ENCODE results near the gene SLC38A8.
A peak's percentile ranks its signal among the peaks of the same experiment; 100 is the strongest.

The SLC38A8 gene

GRCh38 chr16:83967838-83968305, 74.7 kb downstream of the SLC38A8 start, which contains the start of gene NECAB2:
Gene NECAB2, plus strand, starts transcription at chr16:83968244. Its CDS starts 405 bp downstream, at chr16:83968649.
- DNase-seq, result peak; percentile 43

GRCh38 chr16:83967091-83967490, 75.5 kb downstream of the SLC38A8 start:
- DNase-seq, result no peak

GRCh38 chr16:83966153-83966696, 76.4 kb downstream of the SLC38A8 start:
- DNase-seq, result no peak

DNA sequence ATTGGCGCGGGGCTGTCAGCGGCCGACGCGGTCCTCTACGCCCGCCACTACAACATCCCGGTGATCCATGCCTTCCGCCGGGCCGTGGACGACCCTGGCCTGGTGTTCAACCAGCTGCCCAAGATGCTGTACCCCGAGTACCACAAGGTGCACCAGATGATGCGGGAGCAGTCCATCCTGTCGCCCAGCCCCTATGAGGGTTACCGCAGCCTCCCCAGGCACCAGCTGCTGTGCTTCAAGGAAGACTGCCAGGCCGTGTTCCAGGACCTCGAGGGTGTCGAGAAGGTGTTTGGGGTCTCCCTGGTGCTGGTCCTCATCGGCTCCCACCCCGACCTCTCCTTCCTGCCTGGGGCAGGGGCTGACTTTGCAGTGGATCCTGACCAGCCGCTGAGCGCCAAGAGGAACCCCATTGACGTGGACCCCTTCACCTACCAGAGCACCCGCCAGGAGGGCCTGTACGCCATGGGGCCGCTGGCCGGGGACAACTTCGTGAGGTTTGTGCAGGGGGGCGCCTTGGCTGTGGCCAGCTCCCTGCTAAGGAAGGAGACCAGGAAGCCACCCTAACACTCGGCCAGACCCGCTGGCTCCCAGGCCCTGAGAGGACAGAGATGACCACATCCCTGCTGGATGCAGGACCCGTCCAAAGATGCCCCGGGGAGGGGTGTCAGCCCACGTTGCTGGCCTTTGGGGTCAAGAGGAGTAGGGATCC, 77.0 kb downstream of the SLC38A8 start:
- no peak for DNase-seq

- DNase-seq, result no peak
These were observed 77.7 kb downstream of the SLC38A8 start for GRCh38 chr16:83964684-83965443.

DNA sequence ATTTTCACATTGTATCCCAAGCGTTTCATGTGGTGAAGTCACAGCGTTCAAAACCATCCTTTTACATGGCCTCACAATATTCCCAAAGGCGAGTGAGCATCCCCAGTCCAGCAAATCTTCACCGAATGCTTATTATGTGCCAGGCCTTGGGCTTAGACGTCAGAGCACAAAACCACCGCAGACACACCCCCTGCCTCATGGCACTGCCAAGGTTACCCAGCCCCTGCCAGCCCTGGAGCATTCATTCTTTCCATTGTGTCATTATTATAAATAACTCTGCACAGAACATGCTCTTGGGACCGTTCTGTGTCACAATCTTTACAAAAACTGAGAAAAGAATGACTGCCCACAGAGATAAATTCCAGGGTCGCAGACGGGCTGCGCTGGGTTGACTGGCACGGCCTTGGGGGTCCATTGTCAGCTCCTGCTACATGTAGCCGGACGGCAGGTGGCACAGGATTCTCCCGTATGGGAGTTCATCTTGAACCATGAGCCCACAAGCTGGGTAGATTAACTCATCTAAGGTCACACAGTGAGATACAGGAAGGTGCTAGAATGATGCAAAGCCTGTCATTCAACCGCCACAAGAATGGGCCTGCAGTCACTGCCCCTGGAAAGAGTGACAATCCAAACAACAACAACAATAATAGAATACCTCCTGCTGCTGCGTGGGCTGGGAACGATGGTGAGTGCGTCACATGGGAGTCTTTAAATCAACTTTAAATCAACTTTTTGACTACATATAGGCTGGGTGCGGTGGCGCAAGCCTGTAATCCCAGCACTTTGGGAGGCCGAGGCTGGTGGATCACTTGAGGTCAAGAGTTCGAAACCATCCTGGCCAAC, 79.1 kb downstream of the SLC38A8 start:
- no peak for DNase-seq

DNA sequence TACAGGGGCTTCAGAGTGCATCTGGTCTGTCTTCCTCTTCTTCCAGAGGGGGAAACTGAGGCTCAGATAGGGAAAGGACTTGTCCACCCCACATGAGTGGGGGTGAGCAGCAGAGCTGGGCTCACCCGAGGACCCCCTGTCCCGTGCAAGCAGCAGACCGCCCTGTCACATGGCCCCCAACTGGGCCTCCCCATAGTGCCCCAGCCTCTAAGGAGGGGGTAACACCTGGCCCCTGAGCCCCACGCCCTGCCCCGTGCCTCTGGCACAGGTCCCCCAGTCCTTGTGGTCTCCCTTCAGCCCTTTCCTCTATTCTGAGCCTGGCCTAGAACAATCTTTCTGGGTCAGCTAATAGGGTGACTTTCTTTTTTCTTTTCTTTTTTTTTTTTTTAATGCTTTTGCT, 81.0 kb downstream of the SLC38A8 start:
- DNase-seq, result no peak

GRCh38 chr16:83960521-83961249, 81.9 kb downstream of the SLC38A8 start:
- no peak for DNase-seq
